GM21526 (cell line): ENCODE measurements around the gene THAP4.

ENCODE experiments used
- ATAC-seq: cut with Tn5 transposase; IDR thresholded peaks from one replicate; pipeline ENCODE4 v1.9.1; 2021; ENCODE audit warnings: moderate library complexity; ENCODE audit not compliant: unreplicated experiment, low FRiP score

Gene THAP4

GRCh38 chr2:241553512-241553830 lies 83.5 kb downstream of the THAP4 start:
- ATAC-seq: no peak

- ATAC-seq: no peak
Observed at GRCh38 chr2:241551998-241552737, 84.8 kb downstream of the THAP4 start.

GRCh38 chr2:241551599-241551997 lies 85.4 kb downstream of the THAP4 start:
- no peak for ATAC-seq

- no peak for ATAC-seq
Observed at GRCh38 chr2:241550616-241551580, 86.1 kb downstream of the THAP4 start.

- no peak for ATAC-seq
Observed at GRCh38 chr2:241548451-241548835, 88.5 kb downstream of the THAP4 start.

- ATAC-seq: no peak
Observed at GRCh38 chr2:241547781-241548450, 89.0 kb downstream of the THAP4 start.

GRCh38 chr2:241546771-241547498 lies 90.0 kb downstream of the THAP4 start:
- no peak for ATAC-seq

GRCh38 chr2:241545523-241546473 lies 91.2 kb downstream of the THAP4 start:
- no peak for ATAC-seq

GRCh38 chr2:241545106-241545505 lies 91.9 kb downstream of the THAP4 start:
- no peak for ATAC-seq

- ATAC-seq: no peak
Observed at GRCh38 chr2:241542278-241542605, 94.7 kb downstream of the THAP4 start.

GRCh38 chr2:241541564-241542277 lies 95.2 kb downstream of the THAP4 start:
- ATAC-seq: no peak

- no peak for ATAC-seq
Observed at GRCh38 chr2:241540771-241541561, 96.0 kb downstream of the THAP4 start.

GRCh38 chr2:241540401-241540770 lies 96.6 kb downstream of the THAP4 start:
- ATAC-seq: no peak

- no peak for ATAC-seq
Observed at GRCh38 chr2:241539616-241540374, 97.2 kb downstream of the THAP4 start.

- ATAC-seq: no peak
Observed at GRCh38 chr2:241538838-241539615, 97.9 kb downstream of the THAP4 start.

GRCh38 chr2:241535871-241536655 lies 100.9 kb downstream of the THAP4 start:
- ATAC-seq: no peak
